ENCODE data around the gene FOXP2.
"Not testable (repeated sequence)": the region's sequence is repeated elsewhere in the genome, so short reads cannot be mapped to it uniquely, and the experiment has no call there.

Gene FOXP2

DNA sequence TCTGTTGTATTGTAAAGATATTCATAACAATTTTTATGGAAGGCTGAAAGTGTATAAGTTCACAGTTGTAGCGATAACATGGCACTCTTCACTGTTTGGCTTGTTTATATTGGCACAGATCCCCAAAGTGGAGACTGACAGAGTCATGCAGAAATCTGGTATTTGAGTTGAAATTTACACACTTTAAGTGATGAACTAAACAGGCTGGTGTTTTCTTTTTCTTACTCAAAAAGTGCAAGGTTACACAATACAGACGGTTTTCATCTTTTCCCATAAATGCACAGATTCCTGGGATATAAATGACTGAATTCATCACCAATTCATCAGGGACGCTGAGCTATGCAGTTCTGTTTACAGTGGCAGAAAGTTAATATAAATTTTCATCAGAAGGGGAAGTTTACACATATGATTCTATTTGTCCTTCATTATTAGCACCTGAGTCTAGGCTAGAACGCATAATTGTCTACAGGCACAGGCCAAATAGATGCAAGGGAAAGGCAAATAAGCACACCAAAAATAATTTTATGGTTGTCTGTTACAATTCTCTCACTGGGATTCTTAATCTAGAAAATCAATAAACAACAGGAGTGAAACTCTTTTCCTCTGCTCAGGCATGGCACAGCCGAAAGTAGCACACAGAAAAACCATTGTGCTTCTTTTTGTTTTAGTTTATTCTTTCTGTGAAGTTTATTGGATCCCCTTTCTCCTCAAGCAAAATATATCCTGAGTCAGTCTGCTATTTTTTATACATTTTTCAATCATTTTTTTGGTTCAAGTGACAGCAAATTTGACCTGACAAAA is 88.0 kb downstream of the FOXP2 start:
- DNase-seq (ENCODE audit: low spot score): no peak

DNA sequence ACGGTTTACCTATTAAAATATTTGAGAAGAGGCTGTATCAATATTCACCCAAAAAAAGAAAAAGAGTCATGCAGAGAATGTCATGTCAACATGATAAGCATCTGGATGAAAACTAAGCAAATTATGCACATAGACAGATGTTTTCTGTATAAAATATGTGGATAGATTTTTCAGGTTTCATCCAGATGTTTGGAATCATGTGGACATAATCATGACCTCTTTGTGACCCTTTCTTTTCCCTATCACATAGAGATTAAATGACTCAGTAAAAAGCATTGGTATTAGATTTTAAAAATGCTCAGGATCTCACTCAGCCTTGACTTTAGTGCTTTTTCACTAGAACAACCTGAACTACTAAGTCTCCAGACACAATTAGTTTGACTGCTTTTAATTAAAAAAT is 90.0 kb downstream of the FOXP2 start:
- DNase-seq (ENCODE audit: low spot score): no peak

DNA sequence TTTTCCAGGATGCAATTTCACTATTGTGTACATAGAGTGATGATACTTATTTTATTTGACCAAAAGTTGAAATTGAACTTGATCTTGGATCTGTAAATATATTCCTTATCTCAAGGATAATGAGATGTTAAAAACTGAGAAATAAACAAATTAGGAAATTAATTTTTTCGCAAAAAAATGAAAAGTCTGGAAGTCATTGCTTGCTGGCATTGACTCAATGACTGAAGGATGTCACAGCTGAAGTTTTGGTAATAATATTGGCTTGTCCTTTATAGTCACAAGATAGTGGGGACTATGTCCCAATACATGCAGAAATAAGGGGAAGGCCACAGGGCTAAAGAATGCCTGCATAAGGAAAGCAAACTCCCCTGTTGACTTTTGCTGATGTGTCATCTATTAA is 92.8 kb downstream of the FOXP2 start:
- no peak for DNase-seq (ENCODE audit: low spot score)

DNA sequence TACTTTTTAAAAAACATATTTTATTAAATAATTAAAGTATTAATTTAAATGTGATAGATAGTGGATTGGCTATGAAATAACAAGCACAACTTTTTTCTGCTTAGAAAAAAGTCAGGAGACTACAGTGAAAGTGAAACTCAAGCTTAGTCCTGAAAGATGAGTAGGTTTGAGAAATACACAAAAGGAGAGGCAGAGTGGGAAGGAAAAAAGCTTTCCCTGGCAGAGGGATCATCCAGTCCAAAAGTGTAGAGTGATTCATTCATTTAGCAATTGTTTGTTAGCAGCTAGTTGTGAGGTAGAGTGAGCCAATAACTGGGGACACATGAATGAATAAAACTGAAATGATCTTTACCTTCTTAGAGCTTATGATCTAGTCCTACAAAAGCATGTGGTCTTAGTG is 93.5 kb downstream of the FOXP2 start:
- no peak for DNase-seq (ENCODE audit: low spot score)

DNA sequence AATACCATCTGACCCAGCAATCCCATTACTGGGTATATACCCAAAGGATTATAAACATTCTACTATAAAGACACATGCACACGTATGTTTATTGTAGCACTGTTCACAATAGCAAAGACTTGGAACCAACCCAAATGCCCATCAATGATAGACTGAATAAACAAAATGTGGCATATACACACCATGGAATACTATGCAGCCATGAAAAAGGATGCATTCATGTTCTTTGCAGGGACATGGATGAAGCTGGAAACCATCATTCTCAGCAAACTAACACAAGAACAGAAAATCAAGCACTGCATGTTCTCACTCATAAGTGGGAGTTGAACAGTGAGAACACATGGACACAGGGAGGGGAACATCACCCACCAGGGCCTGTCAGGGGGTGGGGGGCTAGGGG is 96.2 kb downstream of the FOXP2 start:
- not testable (repeated sequence) for DNase-seq (ENCODE audit: low spot score)

DNA sequence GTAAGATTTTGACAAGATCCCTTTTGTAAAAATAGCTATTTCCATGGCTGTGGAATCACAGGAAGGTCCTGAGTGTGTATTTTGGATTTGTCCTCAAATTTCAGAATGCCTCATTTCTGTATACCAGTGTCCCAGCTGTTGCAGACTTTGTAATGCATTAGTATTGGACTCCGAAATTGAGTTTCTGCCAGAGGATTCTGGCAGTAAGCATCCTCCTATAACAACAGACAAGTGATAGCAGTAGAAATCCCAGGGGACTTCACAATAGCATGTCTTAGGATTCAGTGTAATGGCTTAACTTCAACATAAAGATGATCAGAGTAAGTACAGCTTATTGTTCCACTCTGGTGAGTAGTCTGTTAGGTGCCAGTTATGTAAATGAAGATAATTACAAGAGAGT is 104.6 kb downstream of the FOXP2 start:
- no peak for DNase-seq (ENCODE audit: low spot score)

DNA sequence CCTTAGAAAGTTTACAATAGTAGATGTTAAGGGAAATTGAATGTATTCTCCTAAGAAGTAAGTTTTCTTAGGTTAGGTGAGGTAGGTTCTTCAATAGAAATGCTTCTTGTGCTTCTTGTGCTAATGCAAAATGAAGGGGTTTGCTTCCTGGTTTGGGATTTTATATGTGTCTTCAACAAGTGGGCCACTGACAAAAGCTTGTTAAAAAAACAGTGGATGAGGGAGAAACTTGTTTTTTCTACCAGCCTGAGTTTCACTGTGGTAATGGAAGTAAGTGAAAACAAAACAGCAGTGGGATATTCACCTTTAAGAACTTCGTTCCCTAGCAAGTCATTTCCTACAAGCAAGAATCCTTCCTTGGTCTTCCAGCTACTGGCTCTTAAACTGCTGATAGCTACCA is 107.5 kb downstream of the FOXP2 start:
- DNase-seq (ENCODE audit: low spot score): no peak

DNA sequence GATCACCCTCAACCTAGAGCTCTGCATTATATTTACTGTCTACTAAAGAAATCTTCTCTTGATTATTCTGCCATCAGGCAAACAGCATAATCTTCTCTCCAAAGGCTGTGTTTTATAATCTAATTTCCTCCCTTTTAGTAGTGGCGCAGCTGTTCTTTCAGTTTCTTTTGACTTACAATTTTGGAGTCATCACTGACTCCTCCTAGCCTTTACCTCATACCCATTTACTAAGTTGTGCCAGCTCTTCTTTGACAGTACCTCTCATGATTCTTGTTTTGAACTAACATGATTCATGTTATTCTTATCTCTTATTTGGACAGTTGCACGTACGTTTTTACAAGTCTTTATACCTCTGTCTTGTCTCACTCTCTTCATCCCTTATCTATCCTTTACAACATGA is 113.0 kb downstream of the FOXP2 start:
- no peak for DNase-seq (ENCODE audit: low spot score)

DNA sequence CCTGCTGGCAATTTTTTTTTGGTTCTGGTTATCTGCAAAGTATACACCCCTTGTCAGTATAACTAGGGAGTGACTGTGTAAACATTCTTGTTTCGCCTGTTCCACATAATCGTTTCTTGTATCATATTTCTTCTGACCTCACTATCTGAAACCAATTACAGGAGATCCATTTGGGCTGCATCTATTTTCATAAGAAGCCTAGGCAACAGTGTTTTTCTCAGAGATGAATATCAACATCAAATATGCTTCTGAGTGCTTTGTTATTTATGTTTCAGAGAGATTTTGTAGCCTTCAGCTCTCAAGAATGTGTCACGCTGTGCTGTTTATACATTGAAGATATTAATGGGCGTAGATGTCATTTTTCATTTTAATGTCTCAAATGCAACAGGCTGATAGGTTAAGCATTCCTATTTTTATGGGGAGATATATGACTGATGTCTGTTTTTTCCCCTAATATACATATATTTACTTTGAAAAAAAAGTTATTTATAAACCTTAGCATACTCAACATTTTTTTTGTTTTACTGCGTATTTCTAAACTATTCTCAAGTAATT is 115.5 kb downstream of the FOXP2 start:
- no peak for DNase-seq (ENCODE audit: low spot score)

DNA sequence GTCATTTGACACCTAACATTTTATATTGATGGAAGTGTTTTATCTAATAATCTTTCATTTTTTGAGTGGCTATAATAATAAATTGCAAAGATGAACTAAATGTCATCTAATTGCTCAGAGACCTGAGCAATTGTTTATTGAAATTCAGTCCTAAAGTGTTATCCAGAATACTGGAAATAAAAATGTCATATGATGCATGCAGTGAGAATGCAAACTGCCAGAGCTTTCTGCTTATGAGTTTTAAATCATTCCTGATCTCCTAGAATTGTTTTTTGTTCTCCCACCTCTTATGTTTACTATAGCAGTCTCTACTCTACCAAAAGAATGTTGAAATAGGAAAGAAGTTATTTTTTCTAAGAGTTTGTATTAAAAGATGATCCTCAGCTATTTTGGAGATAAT is 116.7 kb downstream of the FOXP2 start:
- DNase-seq (ENCODE audit: low spot score): no peak

DNA sequence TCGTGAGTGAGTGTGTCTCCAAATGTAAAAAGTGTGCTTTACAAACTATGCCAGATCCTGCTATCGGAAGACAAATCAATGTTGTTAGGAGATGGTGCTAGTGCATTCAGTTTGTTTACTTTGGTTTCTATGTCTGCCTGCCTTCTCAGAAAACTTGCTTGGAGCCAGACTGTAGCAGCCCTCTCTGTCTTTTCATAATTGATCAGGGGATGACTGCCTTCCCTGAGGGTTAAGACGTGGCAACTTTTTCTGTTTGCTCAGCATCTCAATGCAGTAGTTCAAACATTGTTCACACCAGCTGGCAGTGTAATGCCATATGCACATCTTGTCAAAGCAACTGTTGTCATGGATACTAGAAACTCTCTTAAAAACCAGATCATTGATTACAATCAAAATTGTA is 118.5 kb downstream of the FOXP2 start:
- no peak for DNase-seq (ENCODE audit: low spot score)

DNA sequence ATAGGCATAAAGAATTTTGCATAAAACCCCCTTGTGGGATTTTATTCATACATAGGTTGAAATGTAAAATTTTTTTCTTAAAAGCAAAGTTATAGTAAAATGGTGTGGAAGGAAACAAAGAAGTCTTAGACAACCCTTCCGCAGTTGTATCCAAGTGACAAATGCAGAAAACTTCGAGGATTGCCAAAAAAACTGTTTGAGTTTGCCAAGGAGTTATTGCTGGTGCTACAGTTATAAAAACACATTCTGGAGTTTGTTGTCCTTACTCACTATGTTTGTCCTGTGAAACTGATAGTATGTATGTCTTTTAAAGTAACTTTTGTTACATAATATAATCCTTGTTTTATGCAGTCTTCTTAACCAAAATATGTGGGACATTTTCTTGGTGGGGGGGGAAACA is 120.3 kb downstream of the FOXP2 start:
- no peak for DNase-seq (ENCODE audit: low spot score)

DNA sequence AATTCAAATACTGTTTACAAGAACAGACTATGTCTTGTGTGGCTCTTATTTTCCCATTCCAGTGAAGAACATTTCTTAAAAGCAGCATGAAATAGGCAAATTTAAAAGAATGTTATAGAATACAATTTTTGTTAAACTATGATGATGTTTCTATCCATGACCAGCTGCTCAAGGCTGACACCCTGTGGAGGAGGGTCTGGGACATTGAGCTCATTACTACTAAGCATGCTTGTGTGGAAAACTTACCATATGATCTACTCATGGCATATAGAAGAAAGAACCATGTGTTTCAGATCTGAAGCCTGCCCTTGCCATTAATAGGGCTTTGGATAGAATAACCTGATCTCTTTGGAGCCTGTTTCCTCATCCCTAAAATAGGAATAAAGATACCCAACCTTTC is 125.0 kb downstream of the FOXP2 start:
- no peak for DNase-seq (ENCODE audit: low spot score)

DNA sequence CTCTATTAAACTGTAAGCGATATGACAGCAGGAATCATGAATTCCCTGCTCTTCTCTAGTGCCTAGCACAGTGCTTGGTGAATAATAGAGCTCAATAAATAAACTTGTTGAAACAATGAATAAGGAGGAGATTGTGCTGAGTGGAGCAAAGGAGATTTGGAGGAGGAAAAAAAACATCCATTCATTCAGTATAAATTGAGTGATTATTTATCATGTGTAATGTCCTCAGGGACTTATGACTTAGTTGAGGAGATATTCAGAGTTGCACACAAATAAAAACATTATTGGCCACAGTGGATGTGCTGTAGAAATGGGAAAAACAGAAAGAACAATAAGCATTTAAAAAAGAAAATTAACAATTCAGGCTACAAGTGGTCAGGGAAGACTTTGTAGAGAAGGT is 125.7 kb downstream of the FOXP2 start:
- DNase-seq (ENCODE audit: low spot score): no peak

DNA sequence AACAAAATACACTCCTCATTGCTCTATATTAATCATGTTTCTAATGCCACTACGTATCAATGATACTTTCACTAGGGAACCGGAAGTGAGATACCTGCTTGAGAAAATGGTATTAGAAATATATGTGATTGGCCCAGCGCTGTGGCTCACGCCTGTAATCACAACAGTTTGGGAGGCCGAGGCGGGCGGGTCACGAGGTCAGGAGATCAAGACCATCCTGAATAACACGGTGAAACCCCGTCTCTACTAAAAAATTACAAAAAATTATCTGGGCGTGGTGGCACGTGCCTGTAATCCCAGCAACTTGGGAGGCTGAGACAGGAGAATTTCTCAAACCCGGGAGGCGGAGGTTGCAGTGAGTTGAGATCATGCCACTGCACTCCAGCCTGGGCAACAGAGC is 132.7 kb downstream of the FOXP2 start:
- not testable (repeated sequence) for DNase-seq (ENCODE audit: low spot score)

DNA sequence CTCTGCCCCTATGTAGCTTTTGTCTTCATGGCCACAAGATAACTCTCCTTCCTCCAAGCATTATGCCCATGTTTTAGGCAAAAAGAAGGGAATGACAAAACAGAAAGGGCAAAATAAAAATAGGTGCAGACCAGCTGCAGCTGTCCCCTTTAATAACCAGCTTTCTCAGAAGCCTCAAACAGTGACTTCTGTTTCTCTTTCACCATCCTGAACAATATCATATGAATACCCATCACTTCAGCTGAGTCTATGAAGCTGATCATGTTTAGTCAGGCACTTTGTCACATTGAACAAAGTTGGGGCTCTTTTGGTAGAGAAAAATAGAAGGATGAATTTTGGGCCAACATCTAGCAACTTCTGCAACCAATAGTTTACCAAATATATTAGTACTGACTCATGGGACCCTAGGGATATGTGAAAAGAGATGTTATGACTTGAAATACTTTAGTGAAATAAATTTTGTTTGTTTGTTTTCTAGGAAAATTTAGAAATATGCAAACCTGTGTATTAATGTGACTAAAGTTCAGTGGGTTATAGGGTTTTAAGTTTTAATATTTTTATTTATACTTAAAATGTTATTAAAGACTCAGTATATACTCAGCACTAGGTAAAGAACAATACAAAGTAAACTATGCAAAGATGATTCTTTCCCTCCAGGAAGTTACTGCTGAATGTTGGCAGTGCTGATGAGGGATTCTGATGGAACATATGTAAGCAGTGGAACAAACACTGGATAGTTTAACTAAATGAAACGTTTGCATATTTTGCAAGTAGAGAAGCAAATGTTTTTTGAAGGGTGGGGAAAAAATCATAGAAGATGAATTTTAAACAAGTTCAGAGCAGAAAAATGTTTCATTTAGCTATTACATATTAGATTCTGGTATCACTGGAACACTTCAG is 133.7 kb downstream of the FOXP2 start:
- no peak for DNase-seq (ENCODE audit: low spot score)

DNA sequence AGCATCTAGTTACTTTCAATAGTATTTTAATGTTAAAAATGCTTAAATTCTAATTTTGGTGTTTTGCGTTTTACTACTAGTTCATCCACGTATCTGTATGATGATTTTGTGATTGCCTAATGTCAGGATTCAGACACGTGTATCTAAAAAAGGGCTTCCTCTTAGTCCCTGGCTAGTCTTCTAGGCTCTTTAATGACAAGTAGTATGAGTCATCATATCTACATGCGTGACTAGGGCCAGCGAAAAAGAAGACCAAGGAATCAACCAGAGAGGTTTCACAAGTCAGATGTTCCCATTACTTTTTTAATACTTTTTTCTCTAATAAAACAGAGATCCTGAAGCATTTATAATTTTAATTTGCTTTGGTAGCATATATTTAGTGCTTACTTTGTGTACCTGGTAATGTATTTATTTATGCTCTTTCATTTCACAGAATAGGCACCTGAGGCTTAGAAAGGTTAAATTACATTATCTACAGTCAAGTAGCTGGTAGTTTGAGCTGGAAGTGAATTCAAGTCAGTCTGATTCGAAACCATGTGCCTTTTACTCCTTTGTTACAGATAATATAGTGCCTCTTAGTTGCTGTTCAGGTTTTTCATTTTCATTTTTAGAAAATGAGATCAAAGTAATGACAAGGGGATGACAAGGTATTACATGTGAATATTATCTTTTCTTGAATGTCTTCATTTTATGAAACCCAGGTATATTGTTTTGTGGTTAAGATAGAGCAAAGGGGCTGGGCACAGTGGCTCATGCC is 140.3 kb downstream of the FOXP2 start:
- no peak for DNase-seq (ENCODE audit: low spot score)

DNA sequence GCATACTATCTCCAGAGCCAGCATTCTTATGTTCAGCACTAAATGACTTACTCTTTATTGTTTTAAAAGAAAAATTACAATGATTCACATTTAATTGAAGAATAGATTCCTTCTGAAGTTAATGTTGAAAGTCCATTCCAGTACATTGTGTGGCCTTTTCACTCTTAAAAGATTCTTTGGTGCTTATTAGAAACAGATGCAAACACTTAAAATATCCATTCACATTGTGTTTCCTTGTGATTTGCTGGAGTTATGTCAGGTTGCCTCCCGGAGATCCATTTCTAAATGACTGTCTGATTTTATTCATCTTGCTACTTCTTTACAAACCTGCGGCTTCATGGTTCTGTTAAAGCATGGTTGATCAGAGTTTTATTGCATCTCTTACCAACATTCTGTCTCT is 152.8 kb downstream of the FOXP2 start:
- no peak for DNase-seq (ENCODE audit: low spot score)

DNA sequence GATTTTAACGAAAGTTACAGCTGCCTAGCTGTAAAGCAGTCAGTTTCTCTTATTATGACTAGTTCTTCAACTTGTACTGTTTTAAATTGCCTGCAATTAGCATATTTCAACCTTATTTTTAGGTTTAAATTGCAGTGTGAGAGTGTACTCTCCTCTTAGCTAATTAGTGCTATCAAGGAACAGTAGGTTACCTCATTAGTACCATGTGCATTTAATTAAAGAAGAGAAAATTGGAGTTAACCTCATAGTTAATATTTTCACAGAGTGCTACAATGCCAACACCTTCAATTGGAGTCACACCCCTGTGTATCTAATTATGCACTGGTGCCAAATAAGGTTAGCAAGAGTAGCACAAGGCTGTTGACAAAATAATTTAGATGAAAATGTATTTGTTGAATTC is 154.6 kb downstream of the FOXP2 start:
- DNase-seq (ENCODE audit: low spot score): no peak

DNA sequence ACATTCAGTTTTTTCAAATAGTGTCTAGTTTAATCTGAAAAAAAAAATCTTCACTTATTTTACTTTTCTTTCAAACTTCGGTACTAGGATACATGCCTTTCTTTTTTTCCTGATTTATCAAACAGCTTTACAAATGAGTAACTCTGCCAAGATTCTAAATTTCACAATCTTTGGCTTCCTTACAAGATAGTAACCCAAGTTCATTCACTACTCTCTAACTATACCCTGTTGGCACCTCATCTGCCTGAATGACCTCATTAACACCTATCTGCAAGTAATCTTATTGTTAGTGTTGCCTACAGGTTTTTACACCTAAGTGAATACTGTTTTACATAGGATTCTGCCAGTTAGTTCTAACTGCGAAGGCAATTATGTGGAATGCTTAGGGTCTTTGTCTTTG is 159.8 kb downstream of the FOXP2 start:
- DNase-seq (ENCODE audit: low spot score): no peak

DNA sequence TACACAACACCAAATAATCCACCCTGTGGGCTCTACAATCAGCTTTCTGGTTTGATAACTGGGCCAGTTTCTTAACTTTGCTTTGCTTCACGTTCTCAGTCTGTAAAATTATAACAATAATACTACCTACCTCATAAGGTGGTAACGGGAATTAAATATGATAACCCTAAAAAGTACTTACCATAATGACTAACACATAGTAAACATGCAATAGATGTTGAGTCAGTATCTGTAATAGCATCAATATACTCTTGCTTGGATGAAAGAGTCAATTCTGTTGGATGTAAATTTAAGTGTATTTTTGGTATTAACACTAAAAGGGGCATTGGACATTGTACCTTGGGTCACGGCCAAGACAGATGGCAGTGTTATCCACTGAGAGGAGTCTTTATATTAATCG is 160.5 kb downstream of the FOXP2 start:
- DNase-seq (ENCODE audit: low spot score): no peak

DNA sequence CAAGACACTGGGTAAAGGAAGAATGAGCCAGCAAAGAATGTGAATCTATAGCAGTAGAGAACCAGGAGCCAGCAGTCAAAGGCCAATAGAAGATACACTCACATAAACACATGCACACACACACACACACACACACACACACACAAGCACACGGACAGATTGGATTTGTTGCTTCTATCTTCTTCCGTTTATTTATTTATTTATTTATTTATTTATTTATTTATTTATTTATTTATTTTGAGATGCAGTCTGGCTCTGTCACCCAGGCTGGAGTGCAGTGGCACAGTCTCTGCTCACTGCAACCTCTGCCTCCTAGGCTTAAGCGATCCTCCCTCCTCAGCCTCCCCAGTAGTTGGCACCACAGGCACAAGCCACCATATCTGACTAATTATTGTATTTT is 166.3 kb downstream of the FOXP2 start:
- not testable (repeated sequence) for DNase-seq (ENCODE audit: low spot score)
